ENCODE results near the gene NIPBL. TPM values are rescaled to one million over a fixed set of nuclear protein-coding genes. Genes with fewer than 3 reads are reported as not detected.

NIPBL gene
- polyA plus RNA-seq, 4 donors = 10.8 to 37.5 (median 14.6) TPM

GRCh38 chr5:36949593-36949992 is 73.0 kb downstream of the NIPBL start:
- H3K4me1 ChIP-seq (ENCODE audit: control insufficient read depth in 3 of 3, insufficient read depth in 2 of 3, low read depth in 1 of 3, low read length in 2 of 3) = peaks cover 0 to 6% (median 2%) of the 10 kb centered on the region in 3 donors
- DNase-seq = no peak
- WGBS, 3 donors = 75 to 85% (median 77%) methylated on average over 1 of the region's 1 CpG
- H3K4me3 ChIP-seq (ENCODE audit: low read depth in 1 of 3, low read length in 3 of 3) = no peak overlapping the region
- no peak for FAIRE-seq
- no peak overlapping the region for H3K27ac ChIP-seq (ENCODE audit: low read depth in 1 of 3, low read length in 2 of 3)
- no peaks in the 10 kb centered on the region for H3K36me3 ChIP-seq (ENCODE audit: control insufficient read depth in 3 of 3, insufficient read depth in 2 of 3, low read depth in 1 of 3, low read length in 3 of 3)
- no peaks in the 10 kb centered on the region for H3K27me3 ChIP-seq (ENCODE audit: control insufficient read depth in 3 of 3, insufficient read depth in 3 of 3, low read length in 3 of 3)
- no peaks in the 10 kb centered on the region for H3K9me3 ChIP-seq (ENCODE audit: control insufficient read depth in 2 of 2, insufficient read depth in 1 of 2, low read depth in 1 of 2, low read length in 1 of 2)

GRCh38 chr5:36950586-36951457 is 74.3 kb downstream of the NIPBL start:
- H3K27me3 ChIP-seq (ENCODE audit: control insufficient read depth in 3 of 3, insufficient read depth in 3 of 3, low read length in 3 of 3) = no peaks in the 10 kb centered on the region
- H3K4me1 ChIP-seq (ENCODE audit: control insufficient read depth in 3 of 3, insufficient read depth in 2 of 3, low read depth in 1 of 3, low read length in 2 of 3) = peaks cover 0 to 6% (median 2%) of the 10 kb centered on the region in 3 donors
- WGBS, 3 donors = 58 to 71% (median 64%) methylated on average over 5 of the region's 5 CpGs
- H3K27ac ChIP-seq (ENCODE audit: low read depth in 1 of 3, low read length in 2 of 3) = no peak overlapping the region
- no peak overlapping the region for H3K4me3 ChIP-seq (ENCODE audit: low read depth in 1 of 3, low read length in 3 of 3)
- DNase-seq (no peak), FAIRE-seq (no peak)
- H3K9me3 ChIP-seq (ENCODE audit: control insufficient read depth in 2 of 2, insufficient read depth in 1 of 2, low read depth in 1 of 2, low read length in 1 of 2) = no peaks in the 10 kb centered on the region
- peaks cover 0 to 2% (median 0%) of the 10 kb centered on the region in 3 donors for H3K36me3 ChIP-seq (ENCODE audit: control insufficient read depth in 3 of 3, insufficient read depth in 2 of 3, low read depth in 1 of 3, low read length in 3 of 3)

GRCh38 chr5:36953043-36953442 is 76.5 kb downstream of the NIPBL start:
- Histone ChIP-seq H3K27ac (ENCODE audit: low read depth in 1 of 3, low read length in 2 of 3) (no peak overlapping the region), H3K4me1 (ENCODE audit: control insufficient read depth in 3 of 3, insufficient read depth in 2 of 3, low read depth in 1 of 3, low read length in 2 of 3) (peaks cover 0 to 6% (median 0%) of the 10 kb centered on the region in 3 donors), H3K36me3 (ENCODE audit: control insufficient read depth in 3 of 3, insufficient read depth in 2 of 3, low read depth in 1 of 3, low read length in 3 of 3) (peaks cover 0 to 4% (median 0%) of the 10 kb centered on the region in 3 donors), H3K9me3 (ENCODE audit: control insufficient read depth in 2 of 2, insufficient read depth in 1 of 2, low read depth in 1 of 2, low read length in 1 of 2) (no peaks in the 10 kb centered on the region), H3K4me3 (ENCODE audit: low read depth in 1 of 3, low read length in 3 of 3) (no peak overlapping the region), H3K27me3 (ENCODE audit: control insufficient read depth in 3 of 3, insufficient read depth in 3 of 3, low read length in 3 of 3) (no peaks in the 10 kb centered on the region)
- FAIRE-seq = no peak
- 81 to 86% (median 86%) methylated on average over 2 of the region's 2 CpGs for WGBS, 3 donors
- no peak for DNase-seq

GRCh38 chr5:36957953-36958537 is 81.5 kb downstream of the NIPBL start:
- Histone ChIP-seq H3K4me1 (ENCODE audit: control insufficient read depth in 3 of 3, insufficient read depth in 2 of 3, low read depth in 1 of 3, low read length in 2 of 3) (no peaks in the 10 kb centered on the region), H3K36me3 (ENCODE audit: control insufficient read depth in 3 of 3, insufficient read depth in 2 of 3, low read depth in 1 of 3, low read length in 3 of 3) (peaks cover 0 to 8% (median 4%) of the 10 kb centered on the region in 3 donors), H3K27me3 (ENCODE audit: control insufficient read depth in 3 of 3, insufficient read depth in 3 of 3, low read length in 3 of 3) (no peaks in the 10 kb centered on the region), H3K9me3 (ENCODE audit: control insufficient read depth in 2 of 2, insufficient read depth in 1 of 2, low read depth in 1 of 2, low read length in 1 of 2) (no peaks in the 10 kb centered on the region), H3K4me3 (ENCODE audit: low read depth in 1 of 3, low read length in 3 of 3) (no peak overlapping the region), H3K27ac (ENCODE audit: low read depth in 1 of 3, low read length in 2 of 3) (no peak overlapping the region)
- peak; percentile 90 for FAIRE-seq
- 70 to 81% (median 77%) methylated on average over 3 of the region's 3 CpGs for WGBS, 3 donors
- DNase-seq = peak in 1 of 2 donors; percentile 14

DNA sequence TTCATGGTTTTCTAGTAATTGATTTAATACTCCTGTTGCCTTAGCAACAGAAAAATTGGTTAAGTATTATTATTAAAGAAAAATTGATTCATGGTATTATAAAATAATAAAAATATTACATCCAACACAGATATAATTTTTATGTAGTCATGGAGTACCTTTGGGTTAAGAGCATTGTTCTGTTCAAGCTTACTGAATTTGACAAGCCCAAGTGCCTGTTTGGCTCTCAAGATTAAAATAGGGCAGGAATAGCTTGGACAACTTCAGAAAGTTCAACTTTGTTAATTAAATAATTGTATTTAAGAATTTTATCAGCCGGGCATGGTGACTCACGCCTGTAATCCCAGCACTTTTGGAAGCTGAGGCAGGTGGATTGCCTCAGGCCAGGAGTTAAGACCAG is 82.0 kb downstream of the NIPBL start:
- DNase-seq = no peak

GRCh38 chr5:36965179-36965578 is 88.6 kb downstream of the NIPBL start:
- Histone ChIP-seq H3K27me3 (ENCODE audit: control insufficient read depth in 3 of 3, insufficient read depth in 3 of 3, low read length in 3 of 3) (no peaks in the 10 kb centered on the region), H3K36me3 (ENCODE audit: control insufficient read depth in 3 of 3, insufficient read depth in 2 of 3, low read depth in 1 of 3, low read length in 3 of 3) (peaks cover 6 to 10% (median 7%) of the 10 kb centered on the region in 3 donors), H3K4me3 (ENCODE audit: low read depth in 1 of 3, low read length in 3 of 3) (no peak overlapping the region), H3K9me3 (ENCODE audit: control insufficient read depth in 2 of 2, insufficient read depth in 1 of 2, low read depth in 1 of 2, low read length in 1 of 2) (no peaks in the 10 kb centered on the region), H3K4me1 (ENCODE audit: control insufficient read depth in 3 of 3, insufficient read depth in 2 of 3, low read depth in 1 of 3, low read length in 2 of 3) (no peaks in the 10 kb centered on the region), H3K27ac (ENCODE audit: low read depth in 1 of 3, low read length in 2 of 3) (no peak overlapping the region)
- WGBS, 3 donors = 96 to 100% (median 100%) methylated on average over 1 of the region's 1 CpG
- DNase-seq (no peak), FAIRE-seq (no peak)

More for the DNA sequence above, 82.0 kb downstream of the NIPBL start:
- Histone ChIP-seq H3K4me3 (ENCODE audit: low read depth in 1 of 3, low read length in 3 of 3) (no peak overlapping the region), H3K27ac (ENCODE audit: low read depth in 1 of 3, low read length in 2 of 3) (no peak overlapping the region), H3K27me3 (ENCODE audit: control insufficient read depth in 3 of 3, insufficient read depth in 3 of 3, low read length in 3 of 3) (no peaks in the 10 kb centered on the region), H3K36me3 (ENCODE audit: control insufficient read depth in 3 of 3, insufficient read depth in 2 of 3, low read depth in 1 of 3, low read length in 3 of 3) (peaks cover 0 to 11% (median 4%) of the 10 kb centered on the region in 3 donors), H3K4me1 (ENCODE audit: control insufficient read depth in 3 of 3, insufficient read depth in 2 of 3, low read depth in 1 of 3, low read length in 2 of 3) (no peaks in the 10 kb centered on the region), H3K9me3 (ENCODE audit: control insufficient read depth in 2 of 2, insufficient read depth in 1 of 2, low read depth in 1 of 2, low read length in 1 of 2) (no peaks in the 10 kb centered on the region)
- WGBS, 3 donors = 79 to 91% (median 91%) methylated on average over 2 of the region's 2 CpGs
- no peak for FAIRE-seq

DNA sequence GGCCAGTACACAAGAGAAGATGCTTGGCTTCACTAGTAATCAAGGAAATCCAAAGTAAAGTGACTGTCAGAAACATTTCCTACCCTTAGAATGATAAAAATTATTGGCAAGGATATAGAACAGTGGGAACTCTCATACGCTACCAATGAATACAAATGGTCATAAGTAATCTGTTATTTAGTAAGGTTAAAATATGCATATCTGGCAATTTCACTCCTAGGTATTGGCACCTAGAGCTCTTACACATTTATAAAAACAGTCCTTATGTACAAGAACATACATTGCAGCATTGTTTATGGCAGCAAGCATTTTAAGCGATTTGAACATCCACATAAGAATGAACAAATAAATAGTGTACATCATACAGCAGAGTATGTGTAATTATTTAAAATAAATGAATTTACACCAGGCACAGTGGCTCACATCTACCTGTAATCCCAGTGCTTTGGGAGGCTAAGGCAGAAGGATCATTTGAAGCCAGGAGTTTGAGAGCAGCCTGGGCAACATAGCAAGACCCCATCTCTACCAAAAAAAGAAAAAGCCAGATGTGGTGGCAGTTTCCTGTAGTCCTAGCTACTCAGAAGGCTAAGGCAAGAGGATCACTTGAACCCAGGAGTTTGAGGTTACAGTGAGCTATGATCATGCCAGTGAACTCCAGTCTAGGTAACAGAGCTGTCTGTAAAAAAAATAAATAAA is 93.3 kb downstream of the NIPBL start:
- peaks cover 4 to 12% (median 8%) of the 10 kb centered on the region in 3 donors for H3K36me3 ChIP-seq (ENCODE audit: control insufficient read depth in 3 of 3, insufficient read depth in 2 of 3, low read depth in 1 of 3, low read length in 3 of 3)
- H3K9me3 ChIP-seq (ENCODE audit: control insufficient read depth in 2 of 2, insufficient read depth in 1 of 2, low read depth in 1 of 2, low read length in 1 of 2) = no peaks in the 10 kb centered on the region
- H3K27ac ChIP-seq (ENCODE audit: low read depth in 1 of 3, low read length in 2 of 3) = no peak overlapping the region
- no peaks in the 10 kb centered on the region for H3K4me1 ChIP-seq (ENCODE audit: control insufficient read depth in 3 of 3, insufficient read depth in 2 of 3, low read depth in 1 of 3, low read length in 2 of 3)
- H3K4me3 ChIP-seq (ENCODE audit: low read depth in 1 of 3, low read length in 3 of 3) = no peak overlapping the region
- FAIRE-seq (no peak), DNase-seq (no peak)
- no peaks in the 10 kb centered on the region for H3K27me3 ChIP-seq (ENCODE audit: control insufficient read depth in 3 of 3, insufficient read depth in 3 of 3, low read length in 3 of 3)
- 94 to 99% (median 97%) methylated on average over 2 of the region's 2 CpGs for WGBS, 3 donors

- no peak overlapping the region for H3K4me3 ChIP-seq (ENCODE audit: low read depth in 1 of 3, low read length in 3 of 3)
- H3K27ac ChIP-seq (ENCODE audit: low read depth in 1 of 3, low read length in 2 of 3) = no peak overlapping the region
- peaks cover 0 to 4% of the 10 kb centered on the region in 2 donors for H3K9me3 ChIP-seq (ENCODE audit: control insufficient read depth in 2 of 2, insufficient read depth in 1 of 2, low read depth in 1 of 2, low read length in 1 of 2)
- DNase-seq (no peak), FAIRE-seq (no peak)
- no peaks in the 10 kb centered on the region for H3K27me3 ChIP-seq (ENCODE audit: control insufficient read depth in 3 of 3, insufficient read depth in 3 of 3, low read length in 3 of 3)
- no peaks in the 10 kb centered on the region for H3K4me1 ChIP-seq (ENCODE audit: control insufficient read depth in 3 of 3, insufficient read depth in 2 of 3, low read depth in 1 of 3, low read length in 2 of 3)
- H3K36me3 ChIP-seq (ENCODE audit: control insufficient read depth in 3 of 3, insufficient read depth in 2 of 3, low read depth in 1 of 3, low read length in 3 of 3) = peaks cover 2 to 5% (median 3%) of the 10 kb centered on the region in 3 donors
Measured at GRCh38 chr5:36978196-36978595, 101.6 kb downstream of the NIPBL start.
